ENCODE measurements around the gene FXN.
"Not testable (repeated sequence)": the region's sequence is repeated elsewhere in the genome, so short reads cannot be mapped to it uniquely, and the experiment has no call there.

Gene FXN

DNA sequence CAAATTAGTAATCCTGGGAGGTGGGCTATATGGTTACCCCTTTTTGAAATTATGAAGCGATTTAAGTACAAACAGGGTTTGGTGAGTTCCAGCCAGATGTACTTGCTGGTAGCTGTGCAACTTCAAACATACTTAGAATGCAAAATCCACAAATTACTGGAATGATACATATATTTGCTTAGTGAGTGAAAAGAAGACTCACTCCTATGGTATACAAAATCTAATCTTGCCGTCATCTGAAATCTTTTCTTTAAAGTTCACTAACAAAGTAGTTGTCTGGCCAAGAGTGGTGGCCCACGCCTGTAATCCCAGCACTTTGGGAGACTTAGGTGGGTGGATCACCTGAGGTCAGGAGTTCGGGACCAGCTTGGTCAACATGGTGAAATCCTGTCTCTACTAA is 73.6 kb downstream of the FXN start:
- Histone ChIP-seq H3K9ac (no peak overlapping the region), H3K4me1 (ENCODE audit: low read depth, poor library complexity, severe bottlenecking) (no peaks in the 10 kb centered on the region), H3K27ac (no peak overlapping the region), H4K20me1 (ENCODE audit: insufficient read depth) (no peaks in the 10 kb centered on the region), H3K4me3 (IDR thresholded peaks at IDR 0.05; ENCODE audit: insufficient read depth, low read depth, low read length) (no peak overlapping the region), H2AFZ (ENCODE audit: low read depth) (no peak overlapping the region), H3K79me2 (ENCODE audit: insufficient read depth, low read depth) (no peaks in the 10 kb centered on the region), H3K4me2 (no peak overlapping the region), H3K36me3 (ENCODE audit: insufficient read depth) (no peaks in the 10 kb centered on the region), H3K27me3 (ENCODE audit: insufficient read depth, low read depth) (no peaks in the 10 kb centered on the region)
- TF ChIP-seq, protein P1, sequence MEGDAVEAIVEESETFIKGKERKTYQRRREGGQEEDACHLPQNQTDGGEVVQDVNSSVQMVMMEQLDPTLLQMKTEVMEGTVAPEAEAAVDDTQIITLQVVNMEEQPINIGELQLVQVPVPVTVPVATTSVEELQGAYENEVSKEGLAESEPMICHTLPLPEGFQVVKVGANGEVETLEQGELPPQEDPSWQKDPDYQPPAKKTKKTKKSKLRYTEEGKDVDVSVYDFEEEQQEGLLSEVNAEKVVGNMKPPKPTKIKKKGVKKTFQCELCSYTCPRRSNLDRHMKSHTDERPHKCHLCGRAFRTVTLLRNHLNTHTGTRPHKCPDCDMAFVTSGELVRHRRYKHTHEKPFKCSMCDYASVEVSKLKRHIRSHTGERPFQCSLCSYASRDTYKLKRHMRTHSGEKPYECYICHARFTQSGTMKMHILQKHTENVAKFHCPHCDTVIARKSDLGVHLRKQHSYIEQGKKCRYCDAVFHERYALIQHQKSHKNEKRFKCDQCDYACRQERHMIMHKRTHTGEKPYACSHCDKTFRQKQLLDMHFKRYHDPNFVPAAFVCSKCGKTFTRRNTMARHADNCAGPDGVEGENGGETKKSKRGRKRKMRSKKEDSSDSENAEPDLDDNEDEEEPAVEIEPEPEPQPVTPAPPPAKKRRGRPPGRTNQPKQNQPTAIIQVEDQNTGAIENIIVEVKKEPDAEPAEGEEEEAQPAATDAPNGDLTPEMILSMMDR (conservative IDR thresholded peaks at IDR 0.05; ENCODE audit: low read depth, low read length), result no peak

DNA sequence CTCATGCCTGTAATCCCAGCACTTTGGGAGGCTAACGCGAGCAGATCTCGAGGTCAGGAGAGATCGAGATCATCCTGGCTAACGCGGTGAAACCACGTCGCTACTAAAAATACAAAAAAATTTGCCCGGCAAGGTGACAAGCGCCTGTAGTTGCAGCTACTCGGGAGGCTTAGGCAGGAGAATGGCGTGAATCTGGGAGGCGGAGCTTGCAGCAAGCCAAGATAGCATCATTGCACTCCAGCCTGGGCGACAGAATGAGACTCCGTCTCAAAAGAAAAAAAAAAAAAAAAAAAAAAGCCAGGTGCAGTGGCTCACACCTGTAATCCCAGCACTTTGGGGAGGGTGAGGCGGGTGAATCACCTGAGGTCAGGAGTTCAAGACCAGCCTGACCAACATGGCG is 77.1 kb downstream of the FXN start:
- H3K4me2 ChIP-seq; H4K20me1 ChIP-seq (ENCODE audit: insufficient read depth); H3K79me2 ChIP-seq (ENCODE audit: insufficient read depth, low read depth); H2AFZ ChIP-seq (ENCODE audit: low read depth); H3K36me3 ChIP-seq (ENCODE audit: insufficient read depth); H3K9ac ChIP-seq; H3K4me3 ChIP-seq (IDR thresholded peaks at IDR 0.05; ENCODE audit: insufficient read depth, low read depth, low read length); H3K27ac ChIP-seq; H3K27me3 ChIP-seq (ENCODE audit: insufficient read depth, low read depth); H3K4me1 ChIP-seq (ENCODE audit: low read depth, poor library complexity, severe bottlenecking): not testable (repeated sequence)

- no peak overlapping the region for H3K4me3 ChIP-seq (IDR thresholded peaks at IDR 0.05; ENCODE audit: insufficient read depth, low read depth, low read length)
- no peak overlapping the region for H3K4me2 ChIP-seq
- no peaks in the 10 kb centered on the region for H3K79me2 ChIP-seq (ENCODE audit: insufficient read depth, low read depth)
- no peak overlapping the region for H3K9ac ChIP-seq
- TF ChIP-seq, protein P1 (conservative IDR thresholded peaks at IDR 0.05; ENCODE audit: low read depth, low read length), result no peak
- no peaks in the 10 kb centered on the region for H3K36me3 ChIP-seq (ENCODE audit: insufficient read depth)
- H3K27me3 ChIP-seq (ENCODE audit: insufficient read depth, low read depth), result no peaks in the 10 kb centered on the region
- no peaks in the 10 kb centered on the region for H3K4me1 ChIP-seq (ENCODE audit: low read depth, poor library complexity, severe bottlenecking)
- H4K20me1 ChIP-seq (ENCODE audit: insufficient read depth), result no peaks in the 10 kb centered on the region
- H3K27ac ChIP-seq, result no peak overlapping the region
- no peak overlapping the region for H2AFZ ChIP-seq (ENCODE audit: low read depth)
Measured at GRCh38 chr9:69115621-69116020, 80.1 kb downstream of the FXN start.

DNA sequence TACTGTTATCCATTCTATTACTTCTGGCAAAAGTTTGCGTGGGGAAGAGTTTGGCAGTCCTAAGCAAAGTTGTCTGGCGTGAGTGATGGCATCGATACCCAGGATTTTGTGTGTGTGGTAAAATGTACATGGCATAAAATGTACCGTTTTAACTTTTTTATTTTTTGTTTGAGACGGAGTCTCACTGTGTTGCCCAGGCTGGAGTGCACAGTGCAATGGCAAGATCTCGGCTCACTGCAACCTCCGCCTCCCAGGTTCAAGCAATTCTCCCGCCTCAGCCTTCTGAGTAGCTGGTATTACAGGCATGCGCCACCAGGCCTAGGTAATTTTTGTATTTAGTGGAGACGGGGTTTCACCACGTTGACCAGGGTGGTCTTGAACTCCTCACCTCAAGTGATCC is 83.1 kb downstream of the FXN start:
- H2AFZ ChIP-seq (ENCODE audit: low read depth), result no peak overlapping the region
- no peaks in the 10 kb centered on the region for H3K79me2 ChIP-seq (ENCODE audit: insufficient read depth, low read depth)
- no peaks in the 10 kb centered on the region for H3K36me3 ChIP-seq (ENCODE audit: insufficient read depth)
- TF ChIP-seq, protein P1 (conservative IDR thresholded peaks at IDR 0.05; ENCODE audit: low read depth, low read length), result no peak
- H3K27ac ChIP-seq, result no peak overlapping the region
- peaks cover 8% of the 10 kb centered on the region for H3K4me1 ChIP-seq (ENCODE audit: low read depth, poor library complexity, severe bottlenecking)
- H3K27me3 ChIP-seq (ENCODE audit: insufficient read depth, low read depth), result no peaks in the 10 kb centered on the region
- H3K9ac ChIP-seq, result no peak overlapping the region
- H3K4me3 ChIP-seq (IDR thresholded peaks at IDR 0.05; ENCODE audit: insufficient read depth, low read depth, low read length), result no peak overlapping the region
- H4K20me1 ChIP-seq (ENCODE audit: insufficient read depth), result no peaks in the 10 kb centered on the region
- H3K4me2 ChIP-seq, result no peak overlapping the region

- peaks cover 8% of the 10 kb centered on the region for H3K4me1 ChIP-seq (ENCODE audit: low read depth, poor library complexity, severe bottlenecking)
- H3K9ac ChIP-seq, result no peak overlapping the region
- H3K4me2 ChIP-seq, result no peak overlapping the region
- H3K27me3 ChIP-seq (ENCODE audit: insufficient read depth, low read depth), result no peaks in the 10 kb centered on the region
- H4K20me1 ChIP-seq (ENCODE audit: insufficient read depth), result no peaks in the 10 kb centered on the region
- H2AFZ ChIP-seq (ENCODE audit: low read depth), result no peak overlapping the region
- TF ChIP-seq, protein P1 (conservative IDR thresholded peaks at IDR 0.05; ENCODE audit: low read depth, low read length), result no peak
- no peak overlapping the region for H3K4me3 ChIP-seq (IDR thresholded peaks at IDR 0.05; ENCODE audit: insufficient read depth, low read depth, low read length)
- no peaks in the 10 kb centered on the region for H3K36me3 ChIP-seq (ENCODE audit: insufficient read depth)
- H3K27ac ChIP-seq, result no peak overlapping the region
- no peaks in the 10 kb centered on the region for H3K79me2 ChIP-seq (ENCODE audit: insufficient read depth, low read depth)
Measured at GRCh38 chr9:69120380-69121154, 85.0 kb downstream of the FXN start.
